ENCODE measurements around the gene UPK2. TPM values are rescaled to one million over a fixed set of nuclear protein-coding genes. Genes with fewer than 3 reads are reported as not detected.
A peak's percentile ranks its signal among the peaks of the same experiment; 100 is the strongest.

Gene UPK2
- total RNA-seq, 1 experiment from 2014 or later, result not detected

GRCh38 chr11:118910309-118911112 is 45.6 kb upstream of the UPK2 start (continued):
- TF ChIP-seq USF1 (CRISPR knock-in tag; IDR thresholded peaks at IDR 0.05) (no peak), CREB1 (CRISPR knock-in tag; IDR thresholded peaks at IDR 0.05) (no peak), IRF2 (CRISPR knock-in tag; IDR thresholded peaks at IDR 0.05; ENCODE audit: borderline replicate concordance, low read depth) (no peak), EMX1 (CRISPR knock-in tag; IDR thresholded peaks at IDR 0.05) (no peak), TCF7 (CRISPR knock-in tag; IDR thresholded peaks at IDR 0.05; ENCODE audit: low read depth) (no peak), GTF2I (CRISPR knock-in tag; conservative IDR thresholded peaks at IDR 0.05) (peak; percentile 95)
- TF ChIP-seq, protein P1, sequence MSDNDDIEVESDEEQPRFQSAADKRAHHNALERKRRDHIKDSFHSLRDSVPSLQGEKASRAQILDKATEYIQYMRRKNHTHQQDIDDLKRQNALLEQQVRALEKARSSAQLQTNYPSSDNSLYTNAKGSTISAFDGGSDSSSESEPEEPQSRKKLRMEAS (CRISPR knock-in tag; IDR thresholded peaks at IDR 0.05), result peak; percentile 11; the same call in 1 of the 2 replicates

GRCh38 chr11:118911113-118911879 is 44.8 kb upstream of the UPK2 start:
- peak overlapping the region; percentile 99 for H3K27ac Mint-ChIP-seq
- ATAC-seq (no peak; the same call in 1 of the 2 replicates), DNase-seq (ENCODE audit: low spot score) (no peak)
- ChIA-PET POLR2A (interaction anchor here (1.0 to 6.9 kb wide), 7 partner anchors 8 to 290 kb away, joined by 3 to 76 read pairs (median 5); partner anchors contain the start of gene DDX6), CTCF (interaction anchor here (0.6 to 5.9 kb wide), 8 partner anchors 24 to 462 kb away, joined by 3 to 26 read pairs (median 4); partner anchors contain the start of genes DDX6 and SLC37A4)
- peaks cover 7% of the 10 kb centered on the region for H3K36me3 Mint-ChIP-seq
- H3K9me3 Mint-ChIP-seq, result no peaks in the 10 kb centered on the region
- no peaks in the 10 kb centered on the region for H3K27me3 Mint-ChIP-seq (ENCODE audit: low read depth)
- peaks cover 74% of the 10 kb centered on the region for H3K4me1 Mint-ChIP-seq
- TF ChIP-seq ZNF425 (CRISPR knock-in tag; conservative IDR thresholded peaks at IDR 0.05) (no peak), OVOL2 (CRISPR knock-in tag; IDR thresholded peaks at IDR 0.05; ENCODE audit: borderline replicate concordance) (no peak), TEAD4 (CRISPR knock-in tag; IDR thresholded peaks at IDR 0.05) (peak; percentile 30; the same call in 1 of the 2 replicates), PRRX2 (CRISPR knock-in tag; IDR thresholded peaks at IDR 0.05) (0 out of 2 replicates have a peak, but pooled peaks have one; percentile 45), ZNF121 (CRISPR knock-in tag; IDR thresholded peaks at IDR 0.05) (peak; percentile 100), ELF4 (CRISPR knock-in tag; IDR thresholded peaks at IDR 0.05; ENCODE audit: low read depth) (no peak), NFATC4 (CRISPR knock-in tag; IDR thresholded peaks at IDR 0.05) (no peak), ESRRA (CRISPR knock-in tag; IDR thresholded peaks at IDR 0.05; ENCODE audit: borderline replicate concordance) (no peak), NFE2L1 (CRISPR knock-in tag; IDR thresholded peaks at IDR 0.05) (no peak), EMX1 (CRISPR knock-in tag; IDR thresholded peaks at IDR 0.05) (no peak), SP1 (CRISPR knock-in tag; conservative IDR thresholded peaks at IDR 0.05) (no peak), ZNF138 (CRISPR knock-in tag; conservative IDR thresholded peaks at IDR 0.05) (no peak), RELA (CRISPR knock-in tag; IDR thresholded peaks at IDR 0.05; ENCODE audit: borderline replicate concordance) (no peak), KAT7 (CRISPR knock-in tag; IDR thresholded peaks at IDR 0.05; ENCODE audit: borderline replicate concordance) (no peak), USF1 (CRISPR knock-in tag; IDR thresholded peaks at IDR 0.05) (no peak)
- TF ChIP-seq, protein P1 (CRISPR knock-in tag; IDR thresholded peaks at IDR 0.05), result no peak
- TF ChIP-seq, protein P2, sequence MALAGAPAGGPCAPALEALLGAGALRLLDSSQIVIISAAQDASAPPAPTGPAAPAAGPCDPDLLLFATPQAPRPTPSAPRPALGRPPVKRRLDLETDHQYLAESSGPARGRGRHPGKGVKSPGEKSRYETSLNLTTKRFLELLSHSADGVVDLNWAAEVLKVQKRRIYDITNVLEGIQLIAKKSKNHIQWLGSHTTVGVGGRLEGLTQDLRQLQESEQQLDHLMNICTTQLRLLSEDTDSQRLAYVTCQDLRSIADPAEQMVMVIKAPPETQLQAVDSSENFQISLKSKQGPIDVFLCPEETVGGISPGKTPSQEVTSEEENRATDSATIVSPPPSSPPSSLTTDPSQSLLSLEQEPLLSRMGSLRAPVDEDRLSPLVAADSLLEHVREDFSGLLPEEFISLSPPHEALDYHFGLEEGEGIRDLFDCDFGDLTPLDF (CRISPR knock-in tag; IDR thresholded peaks at IDR 0.05), result no peak
- TF ChIP-seq, protein P3, sequence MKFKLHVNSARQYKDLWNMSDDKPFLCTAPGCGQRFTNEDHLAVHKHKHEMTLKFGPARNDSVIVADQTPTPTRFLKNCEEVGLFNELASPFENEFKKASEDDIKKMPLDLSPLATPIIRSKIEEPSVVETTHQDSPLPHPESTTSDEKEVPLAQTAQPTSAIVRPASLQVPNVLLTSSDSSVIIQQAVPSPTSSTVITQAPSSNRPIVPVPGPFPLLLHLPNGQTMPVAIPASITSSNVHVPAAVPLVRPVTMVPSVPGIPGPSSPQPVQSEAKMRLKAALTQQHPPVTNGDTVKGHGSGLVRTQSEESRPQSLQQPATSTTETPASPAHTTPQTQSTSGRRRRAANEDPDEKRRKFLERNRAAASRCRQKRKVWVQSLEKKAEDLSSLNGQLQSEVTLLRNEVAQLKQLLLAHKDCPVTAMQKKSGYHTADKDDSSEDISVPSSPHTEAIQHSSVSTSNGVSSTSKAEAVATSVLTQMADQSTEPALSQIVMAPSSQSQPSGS (CRISPR knock-in tag; IDR thresholded peaks at IDR 0.05; ENCODE audit: borderline replicate concordance, low read depth), result no peak
- TF ChIP-seq, protein P4, sequence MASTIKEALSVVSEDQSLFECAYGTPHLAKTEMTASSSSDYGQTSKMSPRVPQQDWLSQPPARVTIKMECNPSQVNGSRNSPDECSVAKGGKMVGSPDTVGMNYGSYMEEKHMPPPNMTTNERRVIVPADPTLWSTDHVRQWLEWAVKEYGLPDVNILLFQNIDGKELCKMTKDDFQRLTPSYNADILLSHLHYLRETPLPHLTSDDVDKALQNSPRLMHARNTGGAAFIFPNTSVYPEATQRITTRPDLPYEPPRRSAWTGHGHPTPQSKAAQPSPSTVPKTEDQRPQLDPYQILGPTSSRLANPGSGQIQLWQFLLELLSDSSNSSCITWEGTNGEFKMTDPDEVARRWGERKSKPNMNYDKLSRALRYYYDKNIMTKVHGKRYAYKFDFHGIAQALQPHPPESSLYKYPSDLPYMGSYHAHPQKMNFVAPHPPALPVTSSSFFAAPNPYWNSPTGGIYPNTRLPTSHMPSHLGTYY (CRISPR knock-in tag; IDR thresholded peaks at IDR 0.05), result no peak
- TF ChIP-seq, protein P5, sequence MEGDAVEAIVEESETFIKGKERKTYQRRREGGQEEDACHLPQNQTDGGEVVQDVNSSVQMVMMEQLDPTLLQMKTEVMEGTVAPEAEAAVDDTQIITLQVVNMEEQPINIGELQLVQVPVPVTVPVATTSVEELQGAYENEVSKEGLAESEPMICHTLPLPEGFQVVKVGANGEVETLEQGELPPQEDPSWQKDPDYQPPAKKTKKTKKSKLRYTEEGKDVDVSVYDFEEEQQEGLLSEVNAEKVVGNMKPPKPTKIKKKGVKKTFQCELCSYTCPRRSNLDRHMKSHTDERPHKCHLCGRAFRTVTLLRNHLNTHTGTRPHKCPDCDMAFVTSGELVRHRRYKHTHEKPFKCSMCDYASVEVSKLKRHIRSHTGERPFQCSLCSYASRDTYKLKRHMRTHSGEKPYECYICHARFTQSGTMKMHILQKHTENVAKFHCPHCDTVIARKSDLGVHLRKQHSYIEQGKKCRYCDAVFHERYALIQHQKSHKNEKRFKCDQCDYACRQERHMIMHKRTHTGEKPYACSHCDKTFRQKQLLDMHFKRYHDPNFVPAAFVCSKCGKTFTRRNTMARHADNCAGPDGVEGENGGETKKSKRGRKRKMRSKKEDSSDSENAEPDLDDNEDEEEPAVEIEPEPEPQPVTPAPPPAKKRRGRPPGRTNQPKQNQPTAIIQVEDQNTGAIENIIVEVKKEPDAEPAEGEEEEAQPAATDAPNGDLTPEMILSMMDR (IDR thresholded peaks at IDR 0.05), result no peak
- peak overlapping the region; percentile 72 for H3K4me3 Mint-ChIP-seq
